Endothelial cell (in vitro differentiated cells): ENCODE results near the gene HOXA3. TPM values are rescaled to one million over a fixed set of nuclear protein-coding genes. Genes with fewer than 3 reads are reported as not detected.

Experiments used
- DNase-seq: peaks from one replicate; pipeline ENCODE4 v3.0.0; 2021; ENCODE audit warnings: low spot score
- H3K27ac Mint-ChIP-seq: one replicate; pipeline ENCODE4 v1.8.0; 2021; ENCODE audit warnings: mixed read lengths, inconsistent platforms; ENCODE audit not compliant: unreplicated experiment
- H3K27me3 Mint-ChIP-seq: one replicate; pipeline ENCODE4 v1.8.0; 2021; ENCODE audit warnings: mild to moderate bottlenecking, moderate library complexity, mixed read lengths, inconsistent platforms; ENCODE audit not compliant: unreplicated experiment
- H3K36me3 Mint-ChIP-seq: one replicate; pipeline ENCODE4 v1.8.0; 2021; ENCODE audit warnings: mild to moderate bottlenecking, low read depth, mixed read lengths, inconsistent platforms; ENCODE audit not compliant: unreplicated experiment
- H3K4me1 Mint-ChIP-seq: one replicate; pipeline ENCODE4 v1.8.0; 2021; ENCODE audit warnings: mild to moderate bottlenecking, mixed read lengths, inconsistent platforms; ENCODE audit not compliant: unreplicated experiment
- H3K4me3 Mint-ChIP-seq: one replicate; pipeline ENCODE4 v1.8.0; 2021; ENCODE audit warnings: mild to moderate bottlenecking, mixed read lengths, inconsistent platforms; ENCODE audit not compliant: unreplicated experiment
- H3K9me3 Mint-ChIP-seq: one replicate; pipeline ENCODE4 v1.8.0; 2021; ENCODE audit warnings: mixed read lengths, inconsistent platforms; ENCODE audit not compliant: unreplicated experiment
- total RNA-seq: library from RNA; stranded (reverse); fragmentation: NEBNext Ultra II Directional; extraction: Animal tissue kit (Norgen Biotek cat#: 25700); gene quantifications from one replicate; pipeline ENCODE4 v1.2.1, GENCODE V29; 2021; ENCODE audit not compliant: unreplicated experiment
- TF ChIP-seq, protein P1 (sequence below): fragments of 200-600 bp; sonication (generic); IDR thresholded peaks from one replicate; pipeline ENCODE4 v1.5.0; 2021; ENCODE audit warnings: antibody characterized with exemption; ENCODE audit not compliant: unreplicated experiment

The HOXA3 gene
- total RNA-seq, 1 donor from 2014 or later: 0.13 TPM

DNA sequence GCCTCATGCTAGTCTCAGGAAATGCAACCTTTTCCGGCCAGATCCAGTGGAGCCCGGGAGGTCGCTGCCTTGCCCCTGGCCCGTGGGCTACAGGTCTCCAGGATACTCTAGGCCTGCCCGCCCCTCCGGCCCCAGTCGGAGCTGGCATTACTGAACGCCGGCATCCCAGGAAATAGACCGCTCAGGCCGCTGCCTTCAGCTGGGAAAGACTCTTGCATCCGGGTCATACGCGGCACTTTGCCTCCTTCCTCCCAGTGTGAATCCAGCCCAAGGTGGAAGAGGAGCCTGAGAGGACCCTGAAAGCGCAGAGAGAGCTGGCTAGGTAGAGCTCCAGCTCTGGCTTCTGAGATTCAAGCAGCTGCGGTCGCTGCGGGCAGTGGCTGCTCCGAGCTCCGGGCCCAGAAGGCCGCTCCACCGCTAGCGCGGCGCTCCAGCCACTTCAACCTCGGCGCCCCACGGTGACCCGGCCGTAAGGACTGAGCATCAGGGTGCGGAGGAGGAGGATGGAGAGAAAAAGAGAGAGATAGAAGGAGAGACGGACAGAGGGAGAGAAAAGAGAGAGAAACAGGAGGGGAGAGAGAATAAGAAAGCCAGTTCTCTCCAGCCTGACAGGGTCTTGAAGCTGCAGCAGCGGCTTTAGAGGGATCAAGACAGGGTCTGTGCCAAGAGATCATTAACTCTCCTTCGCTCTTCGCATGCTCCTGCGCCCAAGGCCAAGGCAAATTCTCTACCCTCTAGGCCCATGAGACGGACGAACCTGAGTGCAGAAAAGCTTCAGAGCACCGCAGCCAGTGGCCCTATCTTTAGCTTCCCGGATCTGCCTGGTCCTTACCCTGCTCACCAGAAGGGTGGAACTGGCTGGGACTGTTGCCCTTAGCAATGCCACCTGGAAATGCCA is 23.5 kb upstream of the HOXA3 start:
- Mint-ChIP-seq H3K9me3 (no peaks in the 10 kb centered on the region), H3K27me3 (peaks cover 46% of the 10 kb centered on the region), H3K4me3 (no peak overlapping the region), H3K27ac (no peak overlapping the region), H3K4me1 (peaks cover 32% of the 10 kb centered on the region), H3K36me3 (no peaks in the 10 kb centered on the region)
- TF ChIP-seq, protein P1, sequence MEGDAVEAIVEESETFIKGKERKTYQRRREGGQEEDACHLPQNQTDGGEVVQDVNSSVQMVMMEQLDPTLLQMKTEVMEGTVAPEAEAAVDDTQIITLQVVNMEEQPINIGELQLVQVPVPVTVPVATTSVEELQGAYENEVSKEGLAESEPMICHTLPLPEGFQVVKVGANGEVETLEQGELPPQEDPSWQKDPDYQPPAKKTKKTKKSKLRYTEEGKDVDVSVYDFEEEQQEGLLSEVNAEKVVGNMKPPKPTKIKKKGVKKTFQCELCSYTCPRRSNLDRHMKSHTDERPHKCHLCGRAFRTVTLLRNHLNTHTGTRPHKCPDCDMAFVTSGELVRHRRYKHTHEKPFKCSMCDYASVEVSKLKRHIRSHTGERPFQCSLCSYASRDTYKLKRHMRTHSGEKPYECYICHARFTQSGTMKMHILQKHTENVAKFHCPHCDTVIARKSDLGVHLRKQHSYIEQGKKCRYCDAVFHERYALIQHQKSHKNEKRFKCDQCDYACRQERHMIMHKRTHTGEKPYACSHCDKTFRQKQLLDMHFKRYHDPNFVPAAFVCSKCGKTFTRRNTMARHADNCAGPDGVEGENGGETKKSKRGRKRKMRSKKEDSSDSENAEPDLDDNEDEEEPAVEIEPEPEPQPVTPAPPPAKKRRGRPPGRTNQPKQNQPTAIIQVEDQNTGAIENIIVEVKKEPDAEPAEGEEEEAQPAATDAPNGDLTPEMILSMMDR: no peak
- DNase-seq: no peak

DNA sequence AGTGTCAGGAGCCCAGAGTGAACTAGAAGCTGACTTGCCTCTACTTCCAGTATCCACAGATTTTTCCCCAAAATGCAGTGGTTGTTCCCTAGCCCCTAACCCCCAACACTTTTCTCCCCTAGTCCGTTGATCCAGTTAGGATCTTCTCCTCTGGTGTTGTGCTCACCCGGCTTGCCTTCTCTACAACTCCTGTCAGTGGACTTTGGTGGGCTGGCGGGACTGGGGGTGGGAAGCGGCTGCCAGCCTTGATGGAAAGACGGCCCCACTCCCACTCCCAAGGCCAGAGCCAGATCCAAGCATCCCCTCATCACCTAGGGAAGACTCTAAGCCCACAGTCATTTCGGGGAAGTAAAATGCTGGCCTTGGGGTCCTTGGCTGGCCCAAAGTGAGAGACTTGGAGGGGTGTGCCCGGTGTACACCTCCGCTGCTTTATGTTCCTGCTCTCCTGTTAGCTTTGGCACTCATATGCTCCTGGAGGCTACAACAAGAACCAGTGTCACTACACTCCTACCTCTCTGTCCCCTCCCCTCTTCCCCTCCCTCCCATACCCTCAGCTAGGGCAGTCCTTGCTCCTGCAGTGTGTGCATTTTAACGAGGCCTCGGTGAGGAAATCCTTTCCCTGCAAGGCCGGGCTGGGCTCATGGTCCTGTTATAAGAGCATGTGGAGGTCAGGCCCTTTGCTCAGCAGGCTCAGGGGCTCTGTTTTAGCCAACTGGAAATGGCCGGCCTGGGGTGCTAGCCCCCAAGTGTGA is 22.7 kb upstream of the HOXA3 start:
- no peak overlapping the region for H3K27ac Mint-ChIP-seq
- peaks cover 43% of the 10 kb centered on the region for H3K27me3 Mint-ChIP-seq
- DNase-seq: no peak
- H3K4me1 Mint-ChIP-seq: peaks cover 37% of the 10 kb centered on the region
- no peaks in the 10 kb centered on the region for H3K9me3 Mint-ChIP-seq
- TF ChIP-seq, protein P1: no peak
- H3K36me3 Mint-ChIP-seq: no peaks in the 10 kb centered on the region
- H3K4me3 Mint-ChIP-seq: no peak overlapping the region

DNA sequence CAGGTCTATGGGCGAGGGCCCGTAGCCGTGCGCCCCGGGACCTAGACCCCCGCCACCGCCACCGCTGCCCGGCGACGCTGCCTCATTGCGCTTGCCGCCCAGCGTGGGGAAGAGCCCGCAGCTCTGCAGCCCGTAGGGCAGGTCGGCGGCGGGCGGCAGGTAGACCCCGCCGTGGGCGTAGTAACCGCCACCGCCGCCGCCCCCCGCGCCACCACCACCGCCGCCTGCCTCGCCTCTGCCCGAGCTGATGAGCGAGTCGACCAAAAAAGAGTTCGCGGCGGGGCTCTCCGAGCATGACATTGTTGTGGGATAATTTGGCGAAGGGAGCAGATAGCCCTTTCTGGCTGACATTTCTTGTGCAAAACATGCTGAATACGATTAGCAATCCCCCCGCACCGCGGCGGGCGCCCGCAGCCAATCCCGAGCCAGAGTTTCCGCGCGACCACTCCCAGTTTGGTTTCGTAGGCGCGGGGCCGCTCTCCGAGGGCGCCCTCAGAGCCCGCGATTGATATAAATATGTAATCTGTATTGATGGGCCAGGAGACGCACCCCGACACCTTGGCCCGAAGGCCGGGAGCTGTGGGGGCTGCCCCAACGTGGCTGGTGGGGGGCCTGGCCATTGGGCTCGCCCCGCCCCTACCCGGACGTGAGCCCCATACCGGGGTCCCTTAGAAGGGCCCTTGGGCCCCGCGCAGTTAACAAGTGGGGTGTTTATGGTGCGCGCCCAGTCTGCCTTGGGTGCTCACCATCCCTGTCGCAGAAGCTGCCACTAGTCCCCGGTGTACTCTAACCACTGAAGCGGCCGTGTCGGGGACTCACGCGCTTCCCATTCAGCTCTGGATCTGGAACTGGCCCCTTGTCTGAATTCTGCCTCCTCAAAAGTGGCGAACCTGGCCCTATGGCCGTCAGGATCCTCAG is 21.8 kb upstream of the HOXA3 start, which contains the start of gene HOXA10:
HOXA10 (minus strand) TSS at position 365 of the 918 bp plus-strand sequence; CDS start at position 351, 14 bp downstream.
- Mint-ChIP-seq H3K4me1 (peaks cover 31% of the 10 kb centered on the region), H3K4me3 (no peak within 1 kb of the TSS), H3K9me3 (no peaks in the 10 kb centered on the region), H3K36me3 (no peaks in the 10 kb centered on the region), H3K27me3 (peaks cover 38% of the 10 kb centered on the region), H3K27ac (no peak within 1 kb of the TSS)
- TF ChIP-seq, protein P1: no peak
- DNase-seq: no peak

DNA sequence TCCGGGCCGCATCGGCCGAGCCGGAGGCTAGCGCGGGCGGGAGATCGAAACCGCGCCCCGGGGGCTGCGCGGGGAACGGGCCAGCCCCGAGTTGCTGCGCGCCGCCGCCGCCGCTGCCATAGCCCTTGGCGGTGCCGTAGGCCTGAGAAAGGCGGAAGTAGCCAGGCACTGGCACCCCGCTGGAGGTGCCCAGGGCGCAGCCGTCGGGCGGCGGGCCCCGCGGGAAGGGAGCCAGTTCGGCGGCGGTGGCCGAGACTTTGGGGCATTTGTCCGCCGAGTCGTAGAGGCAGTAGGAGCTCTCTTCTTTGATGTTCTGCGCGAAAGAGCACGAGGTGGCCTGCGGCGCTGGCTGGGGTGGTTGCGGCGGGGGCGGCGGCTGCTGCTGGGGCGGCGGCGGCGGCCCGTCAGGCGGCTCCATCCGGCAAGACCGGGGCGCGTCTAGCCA is 21.1 kb upstream of the HOXA3 start:
- Mint-ChIP-seq H3K27me3 (peaks cover 41% of the 10 kb centered on the region), H3K27ac (no peak overlapping the region), H3K36me3 (no peaks in the 10 kb centered on the region), H3K9me3 (no peaks in the 10 kb centered on the region), H3K4me3 (no peak overlapping the region), H3K4me1 (peaks cover 32% of the 10 kb centered on the region)
- no peak for DNase-seq
- TF ChIP-seq, protein P1: no peak
